Right ventricle myocardium inferior (tissue), 1 donor: Measurements from ENCODE around the gene BRI3BP. TPM values are rescaled to one million over a fixed set of nuclear protein-coding genes. Genes with fewer than 3 reads are reported as not detected.

Experiments used
- ATAC-seq: fragments of 200-7000 bp; cut with Tn5 transposase; one replicate; pipeline ENCODE4 v1.9.1; 2020; ENCODE audit warnings: mild to moderate bottlenecking, moderate library complexity
- DNase-seq: peaks from one replicate; pipeline ENCODE4 v3.0.0; 2021; ENCODE audit errors: missing footprints
- intact Hi-C: fragments of 100-400 bp; cut with DNase I; formaldehyde crosslinking; loops from one replicate; pipeline ENCODE4 v1.11.0; 2022
- long read RNA-seq: library from polyadenylated mRNA; unstranded; transcript quantifications from one replicate; pipeline ENCODE4 v2.0.0, GENCODE V29; 2021
- total RNA-seq: library from RNA; stranded (reverse); fragmentation: NEBNext Ultra II Directional; extraction: Animal tissue kit (Norgen Biotek cat#: 25700); gene quantifications from one replicate; pipeline ENCODE4 v1.2.1, GENCODE V29; 2021
- donor health status: DM: no; HTN: yes; CAD: no; lungs with severe emphysema.

BRI3BP gene
- 4.1 TPM for total RNA-seq
- long read RNA-seq, full-length matches to known transcripts: 1 of 3 reads
- long read RNA-seq, partial matches to known transcripts: 0 of 3 reads
- long read RNA-seq, other reads (novel, unspliced or antisense): 2 of 3 reads

GRCh38 chr12:124993626-124994436, at the start of gene BRI3BP:
Gene BRI3BP, plus strand, starts transcription at chr12:124993645. Its CDS starts 146 bp downstream, at chr12:124993791.
- intact Hi-C loops: no loop called here
- DNase-seq (no peak), ATAC-seq (peak; percentile 20)

GRCh38 chr12:124946447-124946793, 47.0 kb upstream of the BRI3BP start:
- no peak for DNase-seq
- no peak for ATAC-seq
- intact Hi-C loops: no loop called here

GRCh38 chr12:124947013-124947412, 46.4 kb upstream of the BRI3BP start:
- intact Hi-C loops: no loop called here
- ATAC-seq: no peak
- no peak for DNase-seq

GRCh38 chr12:124947561-124948398, 45.7 kb upstream of the BRI3BP start:
- intact Hi-C loops: no loop called here
- ATAC-seq (peak; percentile 63), DNase-seq (no peak)

- ATAC-seq: no peak
Measured at GRCh38 chr12:124949066-124949465, 44.4 kb upstream of the BRI3BP start.

GRCh38 chr12:124949779-124950728, 43.4 kb upstream of the BRI3BP start:
- peak; percentile 53 for DNase-seq
- intact Hi-C loops: no loop called here
- ATAC-seq: no peak

More at GRCh38 chr12:124949066-124949465, 44.4 kb upstream of the BRI3BP start:
- DNase-seq: peak; percentile 53
- intact Hi-C loops: no loop called here

- no peak for ATAC-seq
- intact Hi-C loops: no loop called here
- peak; percentile 11 for DNase-seq
Measured at GRCh38 chr12:124952295-124952694, 41.1 kb upstream of the BRI3BP start.

GRCh38 chr12:124952801-124953200, 40.6 kb upstream of the BRI3BP start:
- ATAC-seq (no peak), DNase-seq (peak; percentile 42)
- intact Hi-C loops: no loop called here

GRCh38 chr12:124953689-124954405, 39.6 kb upstream of the BRI3BP start:
- DNase-seq (peak; percentile 32), ATAC-seq (no peak)
- intact Hi-C loops: no loop called here

GRCh38 chr12:124954771-124955170, 38.7 kb upstream of the BRI3BP start:
- DNase-seq: no peak

GRCh38 chr12:124956571-124956970, 36.9 kb upstream of the BRI3BP start:
- DNase-seq (peak; percentile 51), ATAC-seq (no peak)
- intact Hi-C loops: no loop called here

More at GRCh38 chr12:124954771-124955170, 38.7 kb upstream of the BRI3BP start:
- no peak for ATAC-seq
- intact Hi-C loops: no loop called here

- ATAC-seq (no peak), DNase-seq (peak; percentile 55)
- intact Hi-C loops: no loop called here
Measured at GRCh38 chr12:124961055-124961454, 32.4 kb upstream of the BRI3BP start.

- DNase-seq (no peak), ATAC-seq (no peak)
- intact Hi-C loops: no loop called here
Measured at GRCh38 chr12:124963211-124963610, 30.2 kb upstream of the BRI3BP start.

- ATAC-seq (no peak), DNase-seq (peak; percentile 42)
- intact Hi-C loops: no loop called here
Measured at GRCh38 chr12:124964251-124964650, 29.2 kb upstream of the BRI3BP start.

GRCh38 chr12:124964836-124965462, 28.5 kb upstream of the BRI3BP start:
- peak; percentile 17 for ATAC-seq
- peak; percentile 50 for DNase-seq
- intact Hi-C loops: no loop called here

GRCh38 chr12:124967016-124967739, 26.3 kb upstream of the BRI3BP start:
- DNase-seq (no peak), ATAC-seq (no peak)
- intact Hi-C loops: no loop called here

GRCh38 chr12:124968656-124969055, 24.8 kb upstream of the BRI3BP start:
- intact Hi-C loops: no loop called here
- ATAC-seq (no peak), DNase-seq (no peak)
